ENCODE results near the gene PRKAB2.

DNA sequence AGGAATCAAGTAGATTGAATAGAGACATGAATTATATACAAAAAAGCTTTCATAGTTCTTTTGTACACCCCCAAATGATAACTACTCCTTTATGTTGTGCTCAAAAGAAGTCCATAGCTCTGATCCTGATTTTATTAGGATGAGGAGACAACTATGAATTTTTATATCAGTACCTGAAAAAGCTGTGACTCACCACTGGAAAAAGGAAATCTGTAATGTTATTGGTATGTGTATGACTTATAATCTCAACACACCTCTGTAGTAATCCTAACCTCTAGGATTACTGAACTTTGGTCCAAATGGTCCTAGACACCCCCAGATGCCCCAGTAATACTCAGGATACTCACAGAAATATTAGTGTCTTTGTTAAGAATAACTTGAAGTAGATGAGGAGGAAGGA lies 10.2 kb downstream of the PRKAB2 start:
- no peak for TF ChIP-seq EZH2phosphoT487 (IDR thresholded peaks at IDR 0.05; ENCODE audit: borderline replicate concordance, low read length)
- TF ChIP-seq, protein P1, sequence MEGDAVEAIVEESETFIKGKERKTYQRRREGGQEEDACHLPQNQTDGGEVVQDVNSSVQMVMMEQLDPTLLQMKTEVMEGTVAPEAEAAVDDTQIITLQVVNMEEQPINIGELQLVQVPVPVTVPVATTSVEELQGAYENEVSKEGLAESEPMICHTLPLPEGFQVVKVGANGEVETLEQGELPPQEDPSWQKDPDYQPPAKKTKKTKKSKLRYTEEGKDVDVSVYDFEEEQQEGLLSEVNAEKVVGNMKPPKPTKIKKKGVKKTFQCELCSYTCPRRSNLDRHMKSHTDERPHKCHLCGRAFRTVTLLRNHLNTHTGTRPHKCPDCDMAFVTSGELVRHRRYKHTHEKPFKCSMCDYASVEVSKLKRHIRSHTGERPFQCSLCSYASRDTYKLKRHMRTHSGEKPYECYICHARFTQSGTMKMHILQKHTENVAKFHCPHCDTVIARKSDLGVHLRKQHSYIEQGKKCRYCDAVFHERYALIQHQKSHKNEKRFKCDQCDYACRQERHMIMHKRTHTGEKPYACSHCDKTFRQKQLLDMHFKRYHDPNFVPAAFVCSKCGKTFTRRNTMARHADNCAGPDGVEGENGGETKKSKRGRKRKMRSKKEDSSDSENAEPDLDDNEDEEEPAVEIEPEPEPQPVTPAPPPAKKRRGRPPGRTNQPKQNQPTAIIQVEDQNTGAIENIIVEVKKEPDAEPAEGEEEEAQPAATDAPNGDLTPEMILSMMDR (IDR thresholded peaks at IDR 0.05; ENCODE audit: low read depth, low read length, poor library complexity, severe bottlenecking): no peak
